Cardiac septum (tissue), 1 donor: ENCODE measurements around the gene ZMYND11. TPM values are rescaled to one million over a fixed set of nuclear protein-coding genes. Genes with fewer than 3 reads are reported as not detected.

ENCODE experiments used
- DNase-seq: peaks from one replicate; pipeline ENCODE4 v3.0.0-alpha.2; 2020; ENCODE audit warnings: low spot score
- intact Hi-C: fragments of 100-400 bp; cut with DNase I; formaldehyde crosslinking; loops from one replicate; pipeline ENCODE4 v1.14.0; 2022
- total RNA-seq: library from RNA; stranded (reverse); fragmentation: NEBNext Ultra II Directional; extraction: Animal tissue kit (Norgen Biotek cat#: 25700); gene quantifications from one replicate; pipeline ENCODE4 v1.2.1, GENCODE V29; 2021
- donor health status: DM: no; HTN: no; CAD: no.

Gene ZMYND11
- total RNA-seq, 1 donor from 2014 or later = 90.6 TPM

GRCh38 chr10:186911-187310 is 51.7 kb downstream of the ZMYND11 start:
- no peak for DNase-seq
- intact Hi-C loops = no loop called here

GRCh38 chr10:188546-188945 is 53.3 kb downstream of the ZMYND11 start:
- intact Hi-C loops = no loop called here

GRCh38 chr10:190216-190615 is 55.0 kb downstream of the ZMYND11 start:
- intact Hi-C loops = no loop called here
- DNase-seq = no peak

More at GRCh38 chr10:188546-188945, 53.3 kb downstream of the ZMYND11 start:
- no peak for DNase-seq

GRCh38 chr10:191703-192518 is 56.7 kb downstream of the ZMYND11 start:
- intact Hi-C loops = no loop called here
- DNase-seq = no peak

GRCh38 chr10:194281-194680 is 59.0 kb downstream of the ZMYND11 start:
- no peak for DNase-seq
- intact Hi-C loops = no loop called here

- intact Hi-C loops = no loop called here
- no peak for DNase-seq
These were observed 65.2 kb downstream of the ZMYND11 start for GRCh38 chr10:200405-200804.

GRCh38 chr10:201328-201771 is 66.1 kb downstream of the ZMYND11 start:
- no peak for DNase-seq
- intact Hi-C loops = no loop called here

GRCh38 chr10:208616-209015 is 73.4 kb downstream of the ZMYND11 start:
- intact Hi-C loops = no loop called here
- DNase-seq = no peak

- intact Hi-C loops = no loop called here
- no peak for DNase-seq
These were observed 74.1 kb downstream of the ZMYND11 start for GRCh38 chr10:209357-209756.

GRCh38 chr10:210297-210696 is 75.0 kb downstream of the ZMYND11 start:
- DNase-seq = no peak
- intact Hi-C loops = no loop called here

- intact Hi-C loops = no loop called here
- no peak for DNase-seq
These were observed 80.2 kb downstream of the ZMYND11 start for GRCh38 chr10:215444-215843.

- no peak for DNase-seq
- intact Hi-C loops = no loop called here
These were observed 83.5 kb downstream of the ZMYND11 start for GRCh38 chr10:218798-219197.

GRCh38 chr10:219731-220472 is 84.6 kb downstream of the ZMYND11 start:
- DNase-seq = no peak
- intact Hi-C loops = no loop called here

GRCh38 chr10:224571-224970 is 89.3 kb downstream of the ZMYND11 start:
- intact Hi-C loops = no loop called here
- DNase-seq = no peak

- intact Hi-C loops = no loop called here
- no peak for DNase-seq
These were observed 90.8 kb downstream of the ZMYND11 start for GRCh38 chr10:226018-226417.

GRCh38 chr10:227014-227413 is 91.8 kb downstream of the ZMYND11 start:
- no peak for DNase-seq
- intact Hi-C loops = no loop called here

GRCh38 chr10:228366-228765 is 93.1 kb downstream of the ZMYND11 start:
- no peak for DNase-seq
- intact Hi-C loops = no loop called here

- no peak for DNase-seq
- intact Hi-C loops = no loop called here
These were observed 95.5 kb downstream of the ZMYND11 start for GRCh38 chr10:230758-231157.

- intact Hi-C loops = no loop called here
- no peak for DNase-seq
These were observed 96.8 kb downstream of the ZMYND11 start for GRCh38 chr10:232061-232460.

- no peak for DNase-seq
- intact Hi-C loops = no loop called here
These were observed 97.6 kb downstream of the ZMYND11 start for GRCh38 chr10:232878-233277.
